PC-9 (cell line): ENCODE results near the gene GPR33. TPM values are rescaled to one million over a fixed set of nuclear protein-coding genes. Genes with fewer than 3 reads are reported as not detected.

Experiments
- BruUV-seq: library from RNA; stranded (reverse); fragments of 400-500 nt; replicated peaks from 2 replicates; lab custom pipeline; 2021; lab: Mats Ljungman, UMichigan
- CTCF ChIA-PET: fragments of 300-600 bp; sonication (Branson Sonifier 250); formaldehyde crosslinking; loops from one replicate; lab custom pipeline; 2022; ENCODE audit warnings: antibody characterized with exemption; lab: Charles Lee
- POLR2A ChIA-PET: fragments of 300-600 bp; sonication (Branson Sonifier 250); formaldehyde crosslinking; loops from one replicate; lab custom pipeline; 2022; ENCODE audit warnings: antibody characterized with exemption; ENCODE audit not compliant: unreplicated experiment; lab: Charles Lee
- DNase-seq, 2 experiments: peaks; one replicate each; pipeline versions ENCODE4 v3.0.0 to v3.0.0-alpha.2; 2015 to 2022; ENCODE audit warnings: mixed read lengths in 1 of 2
- H2AFZ ChIP-seq: fragments of 200-600 bp; sonication (generic); 2 replicates; pipeline ENCODE4 v1.8.1; 2017; ENCODE audit warnings: antibody characterized with exemption
- H3F3A ChIP-seq: fragments of 200-600 bp; sonication (generic); 2 replicates; pipeline ENCODE4 v1.8.1; 2017; ENCODE audit warnings: antibody characterized with exemption, mild to moderate bottlenecking, low read depth; ENCODE audit not compliant: insufficient read depth
- H3K27ac ChIP-seq: fragments of 200-600 bp; sonication (generic); 2 replicates; pipeline ENCODE4 v1.6.1; 2016; ENCODE audit warnings: mixed run types
- H3K27me3 ChIP-seq: fragments of 200-600 bp; sonication (generic); 2 replicates; pipeline ENCODE4 v1.6.1; 2016; ENCODE audit warnings: low read depth, mixed run types; ENCODE audit not compliant: insufficient read depth
- H3K36me3 ChIP-seq: fragments of 200-600 bp; sonication (generic); 2 replicates; pipeline ENCODE4 v1.6.1; 2016; ENCODE audit warnings: low read depth, mixed run types
- H3K4me1 ChIP-seq: fragments of 200-600 bp; sonication (generic); replicated peaks from 2 replicates; pipeline ENCODE4 v1.6.1; 2016; ENCODE audit warnings: mixed run types; ENCODE audit not compliant: insufficient read depth
- H3K4me2 ChIP-seq: fragments of 200-600 bp; sonication (generic); 2 replicates; pipeline ENCODE4 v1.6.1; 2017; ENCODE audit warnings: mixed run types
- H3K4me3 ChIP-seq: fragments of 200-600 bp; sonication (generic); 2 replicates; pipeline ENCODE4 v1.6.1; 2016; ENCODE audit warnings: mixed run types
- H3K79me2 ChIP-seq: fragments of 200-600 bp; sonication (generic); 2 replicates; pipeline ENCODE4 v1.6.1; 2017; ENCODE audit warnings: low read depth, mixed run types
- H3K9me2 ChIP-seq: fragments of 200-600 bp; sonication (generic); 2 replicates; pipeline ENCODE4 v1.8.1; 2017; ENCODE audit warnings: mild to moderate bottlenecking; ENCODE audit not compliant: insufficient read depth
- H3K9me3 ChIP-seq: fragments of 200-600 bp; sonication (generic); 2 replicates; pipeline ENCODE4 v1.8.1; 2016; ENCODE audit warnings: low read depth; ENCODE audit not compliant: insufficient read depth
- H4K20me1 ChIP-seq: fragments of 200-600 bp; sonication (generic); 2 replicates; pipeline ENCODE4 v1.8.1; 2017; ENCODE audit not compliant: insufficient read depth
- EZH2 ChIP-seq: fragments of 200-600 bp; sonication (generic); IDR thresholded peaks from 2 replicates; pipeline ENCODE4 v1.8.0; 2017; ENCODE audit warnings: antibody characterized with exemption, low read depth
- intact Hi-C: fragments of 100-400 bp; cut with micrococcal nuclease; formaldehyde crosslinking; loops from one replicate; pipeline ENCODE4 v1.10.0; 2022; ENCODE audit not compliant: unreplicated experiment
- total RNA-seq: library from RNA; stranded (reverse); gene quantifications from 2 replicates; pipeline ENCODE4 v1.2.3, GENCODE V29; 2021
- TF ChIP-seq, protein P1 (sequence below): fragments of 200-600 bp; sonication (generic); conservative IDR thresholded peaks from 2 replicates; pipeline ENCODE4 v1.6.1; 2017; ENCODE audit warnings: mixed run types, antibody characterized with exemption, mild to moderate bottlenecking, moderate library complexity

Gene GPR33
- total RNA-seq, 1 experiment from 2014 or later = not detected

DNA sequence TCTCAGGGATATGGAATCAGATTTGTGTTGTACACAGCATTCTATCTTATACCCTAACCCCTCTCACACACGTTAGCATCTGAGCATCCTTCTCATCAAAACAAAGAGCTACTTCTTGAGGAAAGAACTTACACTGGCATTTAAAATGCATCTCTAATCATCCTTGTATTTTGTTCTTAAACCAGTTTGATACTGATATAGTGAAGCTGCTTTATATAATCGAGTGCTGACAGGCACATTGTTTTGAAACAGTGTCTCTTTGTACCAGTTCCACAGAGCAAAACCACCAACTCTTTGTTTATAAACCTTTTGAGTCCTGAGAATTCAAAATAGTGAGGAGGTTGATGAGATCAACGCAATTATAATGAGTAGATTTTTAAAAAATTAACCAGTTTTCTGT is 8.8 kb downstream of the GPR33 start:
- no peaks in the 10 kb centered on the region for H4K20me1 ChIP-seq
- H3K27me3 ChIP-seq = no peaks in the 10 kb centered on the region
- H3F3A ChIP-seq = no peaks in the 10 kb centered on the region
- H3K4me1 ChIP-seq = no peaks in the 10 kb centered on the region
- no peak overlapping the region for H3K4me3 ChIP-seq
- POLR2A ChIA-PET = no interaction called here
- CTCF ChIA-PET = no interaction called here
- no peaks in the 10 kb centered on the region for H3K79me2 ChIP-seq
- no TSS peak for BruUV-seq
- DNase-seq = no peak
- TF ChIP-seq, protein P1, sequence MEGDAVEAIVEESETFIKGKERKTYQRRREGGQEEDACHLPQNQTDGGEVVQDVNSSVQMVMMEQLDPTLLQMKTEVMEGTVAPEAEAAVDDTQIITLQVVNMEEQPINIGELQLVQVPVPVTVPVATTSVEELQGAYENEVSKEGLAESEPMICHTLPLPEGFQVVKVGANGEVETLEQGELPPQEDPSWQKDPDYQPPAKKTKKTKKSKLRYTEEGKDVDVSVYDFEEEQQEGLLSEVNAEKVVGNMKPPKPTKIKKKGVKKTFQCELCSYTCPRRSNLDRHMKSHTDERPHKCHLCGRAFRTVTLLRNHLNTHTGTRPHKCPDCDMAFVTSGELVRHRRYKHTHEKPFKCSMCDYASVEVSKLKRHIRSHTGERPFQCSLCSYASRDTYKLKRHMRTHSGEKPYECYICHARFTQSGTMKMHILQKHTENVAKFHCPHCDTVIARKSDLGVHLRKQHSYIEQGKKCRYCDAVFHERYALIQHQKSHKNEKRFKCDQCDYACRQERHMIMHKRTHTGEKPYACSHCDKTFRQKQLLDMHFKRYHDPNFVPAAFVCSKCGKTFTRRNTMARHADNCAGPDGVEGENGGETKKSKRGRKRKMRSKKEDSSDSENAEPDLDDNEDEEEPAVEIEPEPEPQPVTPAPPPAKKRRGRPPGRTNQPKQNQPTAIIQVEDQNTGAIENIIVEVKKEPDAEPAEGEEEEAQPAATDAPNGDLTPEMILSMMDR = no peak
- TF ChIP-seq EZH2 = no peak
- intact Hi-C loops = no loop called here
- no peak overlapping the region for H2AFZ ChIP-seq
- H3K9me3 ChIP-seq = no peaks in the 10 kb centered on the region
- H3K4me2 ChIP-seq = no peak overlapping the region
- no peak overlapping the region for H3K27ac ChIP-seq
- H3K36me3 ChIP-seq = no peaks in the 10 kb centered on the region
- no peaks in the 10 kb centered on the region for H3K9me2 ChIP-seq

GRCh38 chr14:31477248-31477647 is 10.6 kb downstream of the GPR33 start:
- no peak for DNase-seq
- Histone ChIP-seq H3F3A (no peaks in the 10 kb centered on the region), H3K4me2 (no peak overlapping the region), H3K27me3 (no peaks in the 10 kb centered on the region), H3K9me2 (no peaks in the 10 kb centered on the region), H3K79me2 (no peaks in the 10 kb centered on the region), H3K4me3 (no peak overlapping the region), H3K27ac (no peak overlapping the region), H3K36me3 (no peaks in the 10 kb centered on the region), H3K9me3 (no peaks in the 10 kb centered on the region), H4K20me1 (no peaks in the 10 kb centered on the region), H2AFZ (no peak overlapping the region), H3K4me1 (no peaks in the 10 kb centered on the region)
- ChIA-PET CTCF (no interaction called here), POLR2A (no interaction called here)
- TF ChIP-seq, protein P1 = no peak
- no peak for TF ChIP-seq EZH2
- BruUV-seq = no TSS peak
- intact Hi-C loops = no loop called here

GRCh38 chr14:31476131-31476866 is 11.5 kb downstream of the GPR33 start:
- intact Hi-C loops = no loop called here
- Histone ChIP-seq H3K27me3 (no peaks in the 10 kb centered on the region), H3K9me2 (no peaks in the 10 kb centered on the region), H3K27ac (no peak overlapping the region), H3K36me3 (no peaks in the 10 kb centered on the region), H3K4me1 (no peaks in the 10 kb centered on the region), H4K20me1 (no peaks in the 10 kb centered on the region), H3K4me2 (no peak overlapping the region), H3K79me2 (no peaks in the 10 kb centered on the region), H2AFZ (no peak overlapping the region), H3K9me3 (no peaks in the 10 kb centered on the region), H3K4me3 (no peak overlapping the region), H3F3A (no peaks in the 10 kb centered on the region)
- ChIA-PET CTCF (no interaction called here), POLR2A (no interaction called here)
- no TSS peak for BruUV-seq
- no peak for DNase-seq
- TF ChIP-seq EZH2 = no peak
- TF ChIP-seq, protein P1 = no peak
